HAP-1 (cell line): Measurements from ENCODE around the gene PRDM11.

ENCODE experiments used
- DNase-seq, 2 experiments: peaks; one replicate each; pipeline ENCODE4 v3.0.0-alpha.2; 2016 to 2020; ENCODE audit warnings: low spot score in 2 of 2
- H3K27me3 ChIP-seq: fragments of 250-450 bp; sonication (Bioruptor Pico); 2 replicates; pipeline ENCODE4 v1.5.1; 2020; ENCODE audit warnings: low read depth, mild to moderate bottlenecking, moderate library complexity
- H3K36me3 ChIP-seq: fragments of 250-450 bp; sonication (Bioruptor Pico); replicated peaks from 2 replicates; pipeline ENCODE4 v1.5.1; 2020; ENCODE audit warnings: mild to moderate bottlenecking
- H3K4me1 ChIP-seq: fragments of 250-450 bp; sonication (Bioruptor Pico); 2 replicates; pipeline ENCODE4 v1.5.1; 2020; ENCODE audit warnings: mild to moderate bottlenecking
- H3K4me3 ChIP-seq: fragments of 250-450 bp; sonication (Bioruptor Pico); 2 replicates; pipeline ENCODE4 v1.5.1; 2020; ENCODE audit warnings: mild to moderate bottlenecking, moderate library complexity
- H3K9me3 ChIP-seq: fragments of 250-450 bp; sonication (Bioruptor Pico); 2 replicates; pipeline ENCODE4 v1.5.1; 2020; ENCODE audit warnings: mild to moderate bottlenecking, moderate library complexity
- in situ Hi-C: fragments of 300-500 bp; cut with MboI; formaldehyde crosslinking; loops from 3 replicates; pipeline ENCODE4 v1.14.3; 2020; ENCODE audit warnings: low sequenced_read_pairs, inconsistent platforms, mixed read lengths

PRDM11 gene

DNA sequence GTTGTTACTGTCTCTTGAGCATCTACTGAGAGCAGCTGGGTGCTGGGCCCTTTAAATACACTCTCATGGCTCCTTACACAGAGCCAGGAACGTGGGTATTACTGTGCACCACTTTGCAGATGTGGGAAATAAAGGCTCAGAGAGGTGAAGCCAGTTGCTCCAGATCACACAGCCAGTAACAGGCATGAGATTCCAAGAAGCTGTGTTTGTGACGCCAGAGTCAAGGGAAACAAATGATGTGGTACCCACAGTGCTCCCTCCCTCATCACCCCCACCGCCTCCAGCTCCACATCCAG lies 1.4 kb upstream of the PRDM11 start:
- Histone ChIP-seq H3K36me3 (no peaks in the 10 kb centered on the region), H3K9me3 (no peaks in the 10 kb centered on the region), H3K4me1 (peaks cover 4% of the 10 kb centered on the region; the same call in 1 of the 2 replicates), H3K27me3 (no peaks in the 10 kb centered on the region; the same call in 1 of the 2 replicates), H3K4me3 (no peak overlapping the region)
- no peak for DNase-seq
- in situ Hi-C loops, result loop anchor here (25.0 kb wide), 1 partner anchor 617 kb away; no protein-coding TSS in a partner anchor

DNA sequence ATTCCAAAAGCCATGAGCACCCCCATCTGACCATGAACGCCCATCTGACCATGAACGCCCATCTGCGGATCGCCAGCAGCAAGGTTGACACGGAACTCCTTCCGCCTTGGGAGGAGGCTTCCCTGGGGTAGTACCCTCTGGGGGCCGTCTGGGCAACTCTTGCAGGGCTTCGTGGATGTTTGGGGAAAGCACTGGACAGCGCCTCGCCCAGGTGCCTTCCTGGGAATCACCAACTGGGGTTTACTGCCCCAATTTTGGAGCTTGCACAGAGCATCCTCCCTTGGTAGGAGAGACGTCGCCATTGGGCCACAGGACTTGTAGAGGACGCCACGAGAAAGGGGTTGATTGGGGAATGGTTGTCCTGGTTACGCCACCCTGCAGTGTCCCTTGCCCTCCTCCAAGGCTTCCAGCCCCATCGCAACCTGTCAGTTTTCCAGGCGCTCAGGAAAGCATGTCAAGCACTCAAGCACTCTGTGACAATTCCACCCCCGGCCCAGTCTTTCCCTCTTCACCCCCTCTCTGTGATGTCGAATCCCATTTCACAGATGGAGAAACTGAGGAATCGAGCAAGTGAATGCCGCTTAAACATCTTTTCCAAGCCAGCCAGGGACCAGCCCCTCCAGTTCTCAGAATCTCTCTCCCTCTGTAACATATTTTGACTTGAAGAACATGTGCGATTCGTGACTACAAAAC lies 914 bp upstream of the PRDM11 start:
- H3K27me3 ChIP-seq, result no peaks in the 10 kb centered on the region; the same call in 1 of the 2 replicates
- in situ Hi-C loops, result loop anchor here (25.0 kb wide), 1 partner anchor 617 kb away; no protein-coding TSS in a partner anchor
- no peaks in the 10 kb centered on the region for H3K36me3 ChIP-seq
- H3K4me3 ChIP-seq, result peak overlapping the region; percentile 56; the same call in 1 of the 2 replicates
- peaks cover 4% of the 10 kb centered on the region; the same call in 1 of the 2 replicates for H3K4me1 ChIP-seq
- H3K9me3 ChIP-seq, result no peaks in the 10 kb centered on the region
- no peak for DNase-seq

DNA sequence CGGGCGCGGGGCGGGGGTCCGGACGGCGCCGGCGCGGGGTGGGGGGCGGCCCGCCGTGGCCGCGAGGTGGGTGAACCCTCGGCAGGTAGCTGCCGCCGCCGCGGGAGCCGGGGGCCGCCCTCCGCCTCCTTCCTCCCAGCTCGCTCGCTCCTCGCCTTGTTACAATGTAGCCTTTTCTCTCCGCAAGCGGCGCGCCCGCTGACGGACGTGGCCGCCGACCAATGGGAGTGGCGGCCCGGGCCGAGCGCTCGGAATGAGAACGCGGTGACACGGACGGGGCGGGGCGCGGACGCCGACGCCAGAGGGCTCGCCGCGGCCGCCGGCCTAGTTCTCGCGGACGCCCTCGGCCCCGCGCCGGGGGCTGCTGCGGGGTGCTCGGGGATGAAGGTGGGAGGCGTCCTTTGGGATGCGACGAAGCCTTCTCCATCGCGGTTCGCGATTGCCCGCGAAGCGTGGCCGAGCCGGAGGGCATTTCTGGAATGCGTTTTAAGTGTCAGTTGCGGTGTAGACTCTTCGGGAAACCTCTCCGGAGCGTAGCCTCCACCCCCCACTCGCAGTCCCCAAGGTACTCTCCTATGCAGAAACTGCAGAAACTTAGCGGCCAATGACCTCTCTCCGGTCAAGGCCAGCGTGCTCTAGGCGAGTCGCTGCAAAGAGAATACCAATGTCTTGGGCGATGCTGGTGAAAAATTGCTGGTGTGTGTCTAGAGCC lies 734 bp downstream of the PRDM11 start:
- in situ Hi-C loops, result loop anchor here (25.0 kb wide), 1 partner anchor 615 kb away; no protein-coding TSS in a partner anchor
- peak; percentile 88 to 94 for DNase-seq
- Histone ChIP-seq H3K27me3 (no peaks in the 10 kb centered on the region; the same call in 1 of the 2 replicates), H3K4me1 (peaks cover 4% of the 10 kb centered on the region; the same call in 1 of the 2 replicates), H3K36me3 (no peaks in the 10 kb centered on the region), H3K4me3 (peak overlapping the region; percentile 56), H3K9me3 (no peaks in the 10 kb centered on the region)

DNA sequence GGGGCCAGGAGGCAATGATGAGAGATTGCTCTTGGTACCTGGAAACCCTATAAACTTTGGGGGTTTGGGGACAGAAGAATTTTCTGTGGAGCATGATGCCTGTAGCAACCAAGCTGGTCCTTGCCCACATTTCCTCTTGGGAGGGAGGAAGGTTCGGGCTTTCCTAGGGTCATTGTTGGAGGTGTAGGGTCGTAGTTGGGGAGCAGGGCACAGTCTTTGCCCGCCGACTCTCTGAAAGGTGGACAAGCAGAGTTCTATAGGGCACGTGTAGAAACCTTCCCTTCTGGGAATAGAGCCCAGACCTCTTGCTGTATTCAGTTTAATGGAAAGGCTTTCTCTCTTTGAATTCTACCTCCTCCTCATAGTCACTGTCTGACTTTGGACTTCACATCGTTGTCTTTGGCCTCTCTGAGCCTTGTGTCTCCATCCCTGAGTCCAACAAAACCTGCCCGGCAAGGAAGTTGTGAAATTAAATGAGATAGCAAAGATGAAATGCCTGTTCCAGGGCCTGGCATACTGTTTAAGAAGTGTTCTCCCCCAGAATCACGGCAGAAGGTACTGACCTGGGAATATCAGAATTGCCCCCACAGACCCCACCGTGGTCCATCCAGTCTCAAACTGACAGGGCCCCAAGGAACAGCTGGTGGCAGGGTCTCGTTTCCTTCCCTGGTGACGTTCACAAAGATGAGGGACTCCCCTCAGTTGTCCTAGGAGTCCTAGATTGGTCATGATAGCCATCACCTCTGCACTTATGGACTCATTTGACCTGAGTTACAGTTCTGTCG lies 1.6 kb downstream of the PRDM11 start:
- Histone ChIP-seq H3K4me3 (peak overlapping the region; percentile 56), H3K36me3 (no peaks in the 10 kb centered on the region), H3K27me3 (no peaks in the 10 kb centered on the region; the same call in 1 of the 2 replicates), H3K9me3 (no peaks in the 10 kb centered on the region), H3K4me1 (peaks cover 4% of the 10 kb centered on the region; the same call in 1 of the 2 replicates)
- in situ Hi-C loops, result loop anchor here (25.0 kb wide), 1 partner anchor 614 kb away; no protein-coding TSS in a partner anchor
- no peak for DNase-seq

DNA sequence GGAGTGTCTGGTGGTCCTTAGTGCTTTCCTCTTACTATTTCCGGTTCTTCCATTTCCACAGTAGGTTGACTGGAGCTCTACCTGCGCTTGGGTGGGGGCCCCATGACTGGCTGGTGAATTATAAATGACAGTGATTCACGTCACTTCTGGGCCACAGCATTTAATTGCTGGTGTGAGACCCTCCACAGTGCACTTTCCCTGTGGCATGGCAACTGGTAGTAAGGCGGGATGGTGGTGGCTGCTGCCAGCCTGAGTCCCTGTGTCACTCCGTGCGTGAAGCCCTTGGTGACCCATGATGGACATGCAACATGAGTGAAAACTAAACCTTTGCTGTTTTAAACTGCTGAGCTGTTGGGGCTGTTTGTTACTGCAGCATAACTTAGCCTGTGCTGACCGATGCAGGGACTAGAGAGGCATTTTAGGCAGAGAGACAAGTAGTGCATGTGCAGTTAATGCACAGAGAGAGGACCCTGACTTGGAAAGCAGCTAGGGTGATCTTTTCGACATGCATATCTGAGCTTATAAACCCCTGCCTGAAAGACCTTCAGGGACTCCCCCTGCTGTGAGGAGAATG lies 3.1 kb downstream of the PRDM11 start:
- in situ Hi-C loops, result loop anchor here (25.0 kb wide), 1 partner anchor 613 kb away; no protein-coding TSS in a partner anchor
- H3K4me3 ChIP-seq, result no peak overlapping the region
- DNase-seq, result no peak
- H3K9me3 ChIP-seq, result no peaks in the 10 kb centered on the region
- H3K4me1 ChIP-seq, result peaks cover 4% of the 10 kb centered on the region; the same call in 1 of the 2 replicates
- H3K27me3 ChIP-seq, result no peaks in the 10 kb centered on the region; the same call in 1 of the 2 replicates
- no peaks in the 10 kb centered on the region for H3K36me3 ChIP-seq

DNA sequence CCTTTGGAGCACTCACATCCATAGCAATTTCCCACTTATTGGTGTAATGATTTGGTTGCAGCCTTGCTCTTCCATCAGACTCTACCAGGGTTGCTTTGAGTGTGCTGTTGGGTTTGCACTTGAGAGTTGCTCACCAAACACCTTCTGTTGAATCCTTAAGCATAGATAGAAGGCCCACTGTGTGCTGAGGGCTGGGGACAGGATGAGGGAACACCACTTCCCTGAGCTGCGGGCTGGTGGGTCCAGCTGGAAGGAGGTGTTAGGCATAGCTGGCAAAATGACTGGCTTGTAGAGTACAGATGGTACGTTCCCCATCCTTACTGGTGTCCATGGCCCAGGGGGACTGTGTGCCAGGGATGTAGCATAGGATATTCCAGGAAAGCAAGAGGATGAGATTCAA lies 3.9 kb downstream of the PRDM11 start:
- H3K4me3 ChIP-seq, result no peak overlapping the region

DNA sequence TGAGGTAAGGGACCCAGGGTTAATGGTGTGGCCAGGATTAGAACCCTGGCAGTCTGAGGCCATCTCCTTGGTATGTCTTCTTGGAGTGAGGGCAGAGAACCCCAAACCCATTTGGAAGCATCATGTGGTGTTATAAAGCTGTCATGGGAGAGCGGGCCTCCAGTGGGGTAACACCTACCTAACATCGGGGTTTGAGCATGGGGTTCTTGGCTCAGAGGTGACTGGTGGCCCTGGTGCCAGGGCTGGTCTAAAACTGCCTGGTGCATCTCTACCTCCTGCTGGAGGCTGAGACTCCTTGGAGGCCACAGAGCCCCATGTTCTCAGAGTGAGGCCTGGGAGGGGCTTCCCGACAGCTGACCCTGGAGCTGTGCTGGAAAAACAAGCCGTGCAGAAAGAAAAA lies 4.5 kb downstream of the PRDM11 start:
- Histone ChIP-seq H3K36me3 (no peaks in the 10 kb centered on the region), H3K4me1 (peaks cover 4% of the 10 kb centered on the region; the same call in 1 of the 2 replicates), H3K9me3 (no peaks in the 10 kb centered on the region), H3K4me3 (no peak overlapping the region), H3K27me3 (no peaks in the 10 kb centered on the region; the same call in 1 of the 2 replicates)
- in situ Hi-C loops, result no loop called here
- no peak for DNase-seq

More for the DNA sequence above, 3.9 kb downstream of the PRDM11 start:
- no peak for DNase-seq
- H3K4me1 ChIP-seq, result peaks cover 4% of the 10 kb centered on the region; the same call in 1 of the 2 replicates
- in situ Hi-C loops, result no loop called here
- no peaks in the 10 kb centered on the region; the same call in 1 of the 2 replicates for H3K27me3 ChIP-seq
- no peaks in the 10 kb centered on the region for H3K9me3 ChIP-seq
- no peaks in the 10 kb centered on the region for H3K36me3 ChIP-seq

DNA sequence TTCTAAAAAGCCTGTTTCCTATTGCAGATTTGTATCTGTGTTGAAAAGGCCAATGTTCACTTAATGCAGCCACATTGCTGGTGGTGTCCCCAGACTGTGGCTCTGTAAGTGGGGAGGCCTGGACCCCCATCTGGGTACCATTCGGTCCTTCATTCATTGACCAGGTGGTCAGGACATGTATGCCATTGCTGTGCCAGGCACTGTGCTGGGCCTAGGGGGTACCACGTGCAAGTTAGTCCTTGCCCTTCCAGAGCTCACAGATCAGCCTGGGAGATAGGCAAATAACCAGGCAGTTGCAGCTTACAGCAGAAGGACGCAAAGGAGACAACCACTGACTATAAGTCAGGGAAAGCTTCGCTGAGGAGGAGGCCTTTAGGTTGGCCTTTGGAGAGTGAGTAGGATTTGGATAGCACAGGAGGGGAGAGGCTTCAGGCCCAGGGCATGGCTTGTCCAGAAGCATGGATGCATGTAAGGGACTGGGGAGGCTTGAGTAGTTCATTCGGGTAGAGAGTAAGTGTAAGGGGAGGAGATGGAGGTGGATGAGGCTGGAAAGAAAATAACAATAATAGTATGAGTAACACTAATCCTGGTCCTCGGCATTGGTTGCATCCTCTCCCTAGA lies 5.0 kb downstream of the PRDM11 start:
- in situ Hi-C loops, result no loop called here
- no peaks in the 10 kb centered on the region for H3K9me3 ChIP-seq
- no peaks in the 10 kb centered on the region for H3K27me3 ChIP-seq

DNA sequence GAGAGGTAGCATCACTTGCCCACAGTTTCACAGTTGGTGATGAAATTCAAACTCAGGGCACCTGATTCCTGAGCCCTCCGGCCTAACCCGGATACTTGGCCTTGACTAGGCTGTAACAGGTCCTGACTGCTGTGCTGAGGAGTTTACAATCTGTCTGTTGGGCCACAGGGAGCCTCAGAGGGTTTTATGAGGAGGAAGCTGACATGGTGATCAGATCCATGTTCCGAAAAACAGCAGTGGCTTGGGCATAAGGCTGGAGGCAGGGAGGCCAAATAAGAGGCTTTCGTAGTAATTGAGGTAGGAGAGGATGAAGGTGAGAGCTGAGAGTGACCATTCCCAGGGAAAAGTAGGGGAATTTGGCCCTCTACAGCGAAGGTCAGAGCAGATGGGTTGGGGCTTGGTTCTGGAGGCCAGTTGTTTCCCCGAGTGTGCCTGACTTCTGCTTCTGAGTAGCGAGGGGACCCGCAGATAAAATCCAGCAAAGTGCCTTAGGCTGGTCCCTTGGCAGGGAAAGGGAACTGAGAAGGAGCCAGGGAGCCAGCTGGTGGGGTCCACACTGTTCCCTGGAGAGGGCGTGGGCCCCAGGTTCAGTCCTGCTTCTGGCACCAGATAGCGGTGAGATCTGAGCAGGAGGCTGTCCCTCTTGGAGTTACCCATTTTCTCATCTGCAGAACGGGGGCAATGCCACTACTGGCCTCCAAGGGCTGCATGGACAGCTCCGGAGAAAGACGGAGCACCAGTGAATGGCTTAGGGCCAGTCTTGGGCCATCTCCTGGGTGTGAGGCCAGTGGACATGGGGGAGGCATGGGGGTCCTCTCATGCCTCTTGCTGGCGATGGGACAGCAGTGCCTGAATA lies 6.5 kb downstream of the PRDM11 start:
- no peak for DNase-seq
- Histone ChIP-seq H3K36me3 (no peaks in the 10 kb centered on the region), H3K4me1 (no peaks in the 10 kb centered on the region), H3K27me3 (no peaks in the 10 kb centered on the region), H3K9me3 (no peaks in the 10 kb centered on the region), H3K4me3 (no peak overlapping the region)
- in situ Hi-C loops, result no loop called here

More for the DNA sequence above, 5.0 kb downstream of the PRDM11 start:
- no peaks in the 10 kb centered on the region for H3K36me3 ChIP-seq
- peaks cover 4% of the 10 kb centered on the region; the same call in 1 of the 2 replicates for H3K4me1 ChIP-seq
- DNase-seq, result no peak
- no peak overlapping the region for H3K4me3 ChIP-seq

DNA sequence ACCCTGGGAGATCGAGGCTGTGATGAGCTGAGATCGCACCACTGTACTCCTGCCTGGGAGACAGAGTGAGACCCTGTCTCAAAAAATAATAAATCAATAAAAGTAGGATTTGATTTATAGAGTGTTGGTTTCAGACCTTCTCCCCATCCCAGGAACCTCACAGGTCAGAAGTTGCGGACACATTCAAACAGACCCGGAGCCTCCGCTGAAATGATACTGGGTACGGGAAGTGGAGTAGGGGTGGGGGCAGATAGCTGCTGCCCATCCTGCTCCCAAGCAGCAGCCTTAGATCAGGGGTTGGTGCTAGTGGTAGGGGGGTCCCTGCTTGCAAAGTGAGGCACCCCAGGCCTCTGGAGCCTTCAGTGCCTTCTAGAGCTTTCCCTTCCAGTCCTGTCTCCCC lies 7.8 kb downstream of the PRDM11 start:
- Histone ChIP-seq H3K27me3 (no peaks in the 10 kb centered on the region), H3K9me3 (no peaks in the 10 kb centered on the region), H3K4me3 (no peak overlapping the region), H3K36me3 (no peaks in the 10 kb centered on the region), H3K4me1 (no peaks in the 10 kb centered on the region)
- in situ Hi-C loops, result no loop called here
- no peak for DNase-seq

DNA sequence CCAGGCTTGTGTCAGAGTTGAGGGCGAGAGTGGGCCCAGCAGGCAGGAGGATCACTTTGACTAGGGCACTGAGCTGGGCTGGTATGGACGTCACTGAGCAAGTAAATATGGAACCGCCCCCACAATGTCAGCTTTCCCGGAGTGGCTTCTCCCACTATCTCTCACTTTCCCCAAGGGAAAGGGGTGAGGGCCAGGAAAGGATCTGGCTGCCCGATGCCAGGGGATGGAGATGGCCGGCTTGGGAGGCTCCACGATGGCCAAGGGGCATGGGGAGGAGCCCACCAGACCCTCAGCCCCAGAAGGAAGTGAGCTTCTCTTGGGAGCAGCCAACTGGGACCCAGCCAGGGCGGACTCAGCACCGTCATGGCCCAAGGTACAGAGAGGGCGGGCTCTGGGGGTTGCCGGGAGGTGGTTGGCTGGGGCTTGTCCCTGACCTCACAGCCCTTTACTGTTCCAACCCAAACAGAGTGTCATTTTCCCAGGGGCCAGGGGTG lies 8.7 kb downstream of the PRDM11 start:
- Histone ChIP-seq H3K36me3 (no peaks in the 10 kb centered on the region), H3K4me3 (no peak overlapping the region), H3K4me1 (no peaks in the 10 kb centered on the region), H3K27me3 (no peaks in the 10 kb centered on the region), H3K9me3 (no peaks in the 10 kb centered on the region)
- no peak for DNase-seq
- in situ Hi-C loops, result no loop called here

DNA sequence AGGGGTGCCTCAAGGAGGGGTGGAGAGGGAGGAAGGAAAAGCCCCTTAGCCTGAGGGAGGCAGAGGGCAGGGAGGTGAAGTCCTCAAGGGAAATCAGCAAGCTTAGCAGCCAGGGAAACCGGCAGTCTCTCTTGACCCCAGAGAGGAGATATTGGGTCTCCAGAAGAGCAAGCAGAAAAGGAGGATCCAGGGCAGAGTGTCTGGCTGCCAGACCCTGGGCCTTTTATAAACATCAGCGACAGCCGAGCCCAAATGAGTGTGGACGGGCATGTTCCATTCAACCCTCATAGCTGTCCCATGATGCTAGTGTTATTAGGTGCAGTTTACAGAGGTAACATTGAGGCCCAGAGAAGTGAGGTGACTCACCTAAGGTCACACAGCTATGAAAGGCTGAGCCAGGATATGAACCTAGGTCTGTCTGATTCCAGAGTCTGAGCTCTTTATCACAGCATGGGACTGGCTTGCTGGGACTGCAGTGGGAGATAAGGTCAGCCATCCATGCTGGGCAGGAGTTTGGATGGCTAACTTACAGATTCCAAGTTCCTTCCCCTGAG lies 9.3 kb downstream of the PRDM11 start:
- in situ Hi-C loops, result no loop called here
- H3K4me1 ChIP-seq, result no peaks in the 10 kb centered on the region
- H3K9me3 ChIP-seq, result no peaks in the 10 kb centered on the region
- no peak for DNase-seq
- no peaks in the 10 kb centered on the region for H3K36me3 ChIP-seq
- H3K4me3 ChIP-seq, result no peak overlapping the region
- no peaks in the 10 kb centered on the region for H3K27me3 ChIP-seq
